Activated CD8-positive, alpha-beta memory T cell treated with anti-CD3 and anti-CD28 coated beads for 48 hours (primary cell): ENCODE data around the gene TAOK1.
"Not testable (repeated sequence)": the region's sequence is repeated elsewhere in the genome, so short reads cannot be mapped to it uniquely, and the experiment has no call there.

ENCODE experiments used
- DNase-seq, 3 experiments: peaks; one replicate each; pipeline ENCODE4 v3.0.0-alpha.2; 2020; ENCODE audit warnings: low read depth in 2 of 3, low spot score in 2 of 3

The TAOK1 gene

GRCh38 chr17:29389982-29390850 is at the start of gene TAOK1:
Gene TAOK1 (plus strand): TSS chr17:29390363. CDS start chr17:29451549, 61,186 bp downstream.
- DNase-seq = peak; percentile 92 to 99 (median 94)

DNA sequence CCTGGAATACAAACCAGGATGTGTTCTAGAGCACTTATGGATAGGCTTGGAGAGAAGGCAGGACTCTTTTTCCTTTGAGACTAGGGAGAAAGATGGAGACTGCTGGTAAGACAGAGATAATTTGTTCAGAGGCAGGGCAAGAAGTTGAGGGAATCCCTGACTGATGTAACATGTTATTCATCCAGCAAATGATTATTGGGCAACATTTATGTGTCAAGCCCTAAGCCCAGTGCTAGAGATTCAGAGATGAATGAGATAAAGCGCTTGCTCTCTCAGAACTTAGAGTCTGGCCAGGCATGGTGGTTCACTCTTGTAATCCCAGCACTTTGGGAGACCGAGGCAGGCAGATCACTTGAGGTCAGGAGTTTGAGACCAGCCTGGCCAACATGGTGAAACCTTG is 48.4 kb upstream of the TAOK1 start:
- DNase-seq = no peak

- no peak for DNase-seq
These were observed 47.9 kb upstream of the TAOK1 start for GRCh38 chr17:29342158-29342765.

DNA sequence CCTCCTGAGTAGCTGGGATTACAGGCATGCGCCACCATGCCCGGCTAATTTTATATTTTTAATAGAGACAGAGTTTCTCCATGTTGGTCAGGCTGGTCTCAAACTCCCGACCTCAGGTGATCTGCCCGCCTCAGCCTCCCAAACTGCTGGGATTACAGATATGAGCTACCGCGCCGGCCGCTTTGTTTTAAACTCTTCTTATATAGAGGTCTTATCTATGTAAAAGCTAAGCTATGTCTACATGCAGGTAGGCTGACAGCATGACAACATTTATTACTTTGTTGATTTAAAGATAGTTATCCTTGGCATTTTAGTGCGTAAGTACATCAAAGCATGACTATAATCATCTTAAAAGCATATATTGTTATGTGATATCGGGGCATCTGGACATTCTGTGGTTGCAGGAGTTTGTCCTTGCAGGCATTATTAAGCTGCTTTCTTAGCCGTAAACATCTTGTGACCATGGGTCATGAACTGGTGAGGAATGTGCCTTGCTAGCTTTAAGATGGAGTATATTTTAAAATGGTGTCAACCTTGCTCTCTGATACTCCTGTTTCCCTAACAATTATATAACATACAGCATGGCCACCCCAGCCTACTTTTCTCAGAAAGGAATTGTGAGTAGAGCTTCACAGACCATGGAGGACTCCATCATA is 45.8 kb upstream of the TAOK1 start:
- DNase-seq = no peak

DNA sequence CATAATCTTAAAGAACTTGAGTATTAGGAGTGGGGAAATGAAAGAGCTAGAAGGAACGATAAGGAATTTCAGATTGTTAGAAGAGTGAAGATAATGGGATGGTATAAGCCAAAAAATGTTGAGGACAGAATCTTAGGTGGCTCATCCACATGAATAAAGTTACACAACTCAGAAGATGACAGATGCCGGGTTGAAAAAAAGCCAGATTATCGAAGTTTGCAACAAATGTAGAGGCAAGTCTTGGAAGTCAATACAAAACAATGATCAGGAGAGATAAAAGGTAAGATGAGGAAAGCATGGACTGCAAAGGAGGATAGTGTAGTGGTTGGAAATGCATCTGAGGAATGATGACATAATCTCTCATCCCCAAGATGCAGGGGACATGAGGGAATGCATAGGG is 45.1 kb upstream of the TAOK1 start:
- no peak for DNase-seq

- not testable (repeated sequence) for DNase-seq
These were observed 44.7 kb upstream of the TAOK1 start for GRCh38 chr17:29345470-29345869.

- DNase-seq = no peak
These were observed 43.7 kb upstream of the TAOK1 start for GRCh38 chr17:29346462-29346861.

DNA sequence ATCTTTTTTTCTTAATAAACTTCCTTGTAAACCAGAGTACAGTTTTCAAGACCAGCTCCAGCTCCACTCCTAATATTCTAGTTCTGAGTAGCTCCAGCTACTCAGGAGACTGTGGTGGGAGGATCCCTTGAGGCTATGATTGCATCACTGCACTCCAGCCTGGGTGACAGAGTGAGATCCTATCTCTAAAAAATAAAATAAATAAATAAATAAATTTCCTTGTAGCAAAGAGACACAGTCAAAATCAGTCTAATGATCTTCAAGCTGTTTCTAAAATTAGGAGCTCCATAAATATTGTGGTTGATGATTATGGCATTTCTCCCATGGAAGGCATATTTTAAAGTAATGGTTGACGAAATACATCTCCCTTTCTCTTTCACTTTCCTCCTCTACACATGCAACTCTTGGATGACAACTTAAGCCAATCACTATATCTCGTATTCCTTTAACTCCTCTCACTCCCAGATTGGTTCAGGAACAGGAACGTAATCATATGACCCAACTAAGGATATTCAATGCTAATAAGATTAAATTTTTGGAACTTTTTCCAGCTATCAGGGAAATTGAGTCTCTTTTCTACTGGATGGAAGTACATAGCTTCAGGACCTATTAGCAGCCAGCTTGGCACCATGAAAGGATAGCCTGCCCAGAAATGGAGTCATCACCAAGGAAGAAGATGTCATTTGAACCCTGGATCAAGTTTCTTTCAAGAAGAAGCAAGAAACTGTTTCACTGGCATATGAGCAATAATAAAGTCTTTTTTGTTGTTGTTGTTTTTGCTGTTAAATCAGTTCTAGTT is 42.1 kb upstream of the TAOK1 start:
- DNase-seq = no peak

DNA sequence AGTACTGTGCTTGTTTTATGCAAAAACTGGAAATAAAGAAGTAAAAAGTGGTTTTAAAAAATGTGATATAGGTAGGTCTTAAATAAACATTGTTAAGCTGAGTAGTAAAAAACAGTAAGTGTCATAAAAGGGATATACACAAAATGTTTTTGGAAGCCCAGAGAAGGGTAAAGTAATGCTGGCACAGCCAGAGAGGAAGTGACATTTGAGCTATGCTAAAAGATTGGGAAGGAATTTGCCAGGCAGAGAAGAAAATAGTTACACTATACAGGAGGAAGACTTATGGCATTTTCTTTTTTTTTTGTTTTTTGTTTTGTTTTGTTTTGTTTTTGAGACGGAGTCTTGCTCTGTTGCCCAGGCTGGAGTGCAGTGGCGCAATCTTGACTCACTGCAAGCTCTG is 40.8 kb upstream of the TAOK1 start:
- DNase-seq = no peak

DNA sequence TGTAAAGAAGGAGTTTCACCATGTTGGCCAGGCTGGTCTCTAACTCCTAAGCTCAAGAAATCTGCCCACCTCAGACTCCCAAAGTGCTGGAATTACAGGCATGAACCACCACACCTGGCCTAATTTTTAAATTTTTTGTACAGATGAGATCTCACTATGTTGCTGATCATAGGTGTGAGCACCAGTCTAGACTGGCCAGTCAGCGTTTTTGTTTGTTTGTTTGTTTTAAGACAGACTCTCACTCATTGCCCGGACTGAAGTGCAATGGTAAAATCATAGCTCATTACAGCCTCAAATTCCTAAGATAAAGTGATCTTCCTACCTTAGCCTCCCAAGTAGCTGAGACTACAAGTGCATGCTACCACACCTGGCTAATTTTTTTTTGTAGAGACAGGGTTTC is 38.0 kb upstream of the TAOK1 start:
- DNase-seq = no peak

GRCh38 chr17:29357232-29357631 is 32.9 kb upstream of the TAOK1 start:
- DNase-seq = no peak

- DNase-seq = no peak
These were observed 32.3 kb upstream of the TAOK1 start for GRCh38 chr17:29357821-29358232.

- DNase-seq = no peak
These were observed 31.7 kb upstream of the TAOK1 start for GRCh38 chr17:29358416-29358815.

- no peak for DNase-seq
These were observed 30.4 kb upstream of the TAOK1 start for GRCh38 chr17:29359777-29360176.

GRCh38 chr17:29363716-29364115 is 26.4 kb upstream of the TAOK1 start:
- DNase-seq = no peak

DNA sequence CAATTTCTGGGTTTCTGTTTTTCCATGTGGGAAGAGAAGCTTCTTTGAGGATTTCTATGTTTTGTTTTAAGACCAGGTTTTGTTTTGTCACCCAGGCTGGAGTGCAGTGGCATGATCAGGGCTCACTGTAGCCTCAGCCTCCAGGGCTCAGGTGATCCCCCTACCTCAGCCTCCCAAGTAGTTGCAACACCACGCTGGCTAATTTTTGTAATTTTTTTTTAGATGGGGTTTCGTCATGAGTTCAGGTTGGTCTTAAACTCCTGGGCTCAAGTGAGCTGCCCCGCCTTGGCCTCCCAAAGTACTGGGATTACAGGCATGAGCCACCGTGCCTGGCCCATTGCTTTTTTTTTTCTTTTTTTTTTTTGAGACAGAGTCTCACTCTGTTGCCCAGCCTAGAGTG is 25.5 kb upstream of the TAOK1 start:
- no peak for DNase-seq

DNA sequence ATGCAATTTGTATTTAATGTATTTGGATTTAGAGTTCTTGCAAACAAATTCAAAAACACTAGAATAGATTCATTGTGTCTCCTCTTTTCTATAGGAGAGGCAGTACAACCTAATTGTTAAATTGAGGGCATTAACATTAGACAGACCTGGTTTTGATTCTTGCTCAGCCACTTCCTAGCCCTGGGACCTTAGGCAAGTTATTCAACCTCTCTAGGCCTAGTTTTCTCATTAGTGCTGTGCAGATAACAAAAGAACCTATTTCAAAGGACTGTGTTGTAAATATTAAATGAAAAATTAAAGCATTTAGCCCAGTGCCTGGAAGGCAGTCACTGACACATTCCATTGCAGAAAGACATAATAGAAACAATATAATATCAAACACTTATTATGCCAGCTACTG is 22.0 kb upstream of the TAOK1 start:
- DNase-seq = no peak

DNA sequence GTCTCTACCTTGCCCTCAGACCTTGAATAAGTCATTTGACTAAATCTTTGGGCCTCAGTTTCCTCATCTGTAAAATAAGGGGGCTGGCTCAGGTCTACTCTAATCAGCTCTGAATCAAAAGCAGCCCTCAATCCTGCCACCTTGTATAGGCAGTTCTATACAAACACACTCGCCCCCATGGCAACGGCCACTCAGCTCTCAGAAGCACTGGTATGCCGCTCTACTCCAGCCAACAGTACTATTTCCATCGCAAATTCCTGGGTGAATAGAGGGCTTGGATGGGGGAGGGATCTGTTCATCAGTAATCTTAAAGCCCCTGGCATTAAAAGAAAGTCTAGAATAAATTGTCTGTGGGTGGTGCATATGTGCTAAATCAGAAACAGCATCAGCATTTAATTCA is 21.2 kb upstream of the TAOK1 start:
- no peak for DNase-seq

- no peak for DNase-seq
These were observed 20.1 kb upstream of the TAOK1 start for GRCh38 chr17:29369831-29370735.

DNA sequence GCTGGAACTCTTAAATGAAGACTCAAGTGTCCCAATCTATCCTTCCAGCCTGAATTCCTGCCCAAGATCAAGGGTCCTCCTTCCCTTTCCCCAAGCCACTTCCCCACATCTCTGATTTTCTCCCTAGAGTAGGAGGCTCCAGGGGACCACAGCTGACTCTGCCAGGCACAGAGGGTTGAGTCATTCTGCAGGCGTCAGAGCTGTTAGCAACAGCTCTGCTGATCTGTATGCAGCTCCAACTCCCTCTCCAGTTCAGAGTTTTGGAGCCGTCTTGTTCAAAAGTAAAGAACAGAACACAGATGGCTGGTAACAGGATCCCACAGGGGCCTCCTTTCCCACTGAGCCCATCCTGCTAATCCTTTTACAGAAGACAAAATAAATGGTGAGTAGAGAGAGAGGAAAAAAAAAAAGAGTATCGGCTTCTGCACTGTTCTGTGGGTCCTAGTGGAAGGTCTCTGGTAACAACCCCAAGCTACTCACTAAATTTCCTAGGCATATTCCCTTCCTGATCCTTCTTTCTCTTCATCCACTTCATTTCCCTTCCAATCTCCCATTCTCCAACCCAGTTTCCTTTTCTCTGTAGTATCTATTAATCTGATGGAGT is 13.4 kb upstream of the TAOK1 start:
- DNase-seq = no peak
